Mesothelial cell of epicardium (in vitro differentiated cells): Measurements from ENCODE around the gene PRMT3. TPM values are rescaled to one million over a fixed set of nuclear protein-coding genes. Genes with fewer than 3 reads are reported as not detected.

ENCODE experiments used
- DNase-seq, 2 experiments: peaks; one replicate each; pipeline ENCODE4 v3.0.0; 2021; ENCODE audit warnings: low spot score in 2 of 2; ENCODE audit not compliant: unreplicated experiment in 2 of 2
- H3K27ac Mint-ChIP-seq: 2 replicates; pipeline ENCODE4 v1.8.0; 2021; ENCODE audit warnings: mixed read lengths
- H3K27me3 Mint-ChIP-seq: 2 replicates; pipeline ENCODE4 v1.8.0; 2021; ENCODE audit warnings: low read depth, mixed read lengths
- H3K36me3 Mint-ChIP-seq: 2 replicates; pipeline ENCODE4 v1.8.0; 2021; ENCODE audit warnings: mixed read lengths
- H3K4me1 Mint-ChIP-seq: 2 replicates; pipeline ENCODE4 v1.8.0; 2021; ENCODE audit warnings: mixed read lengths
- H3K4me3 Mint-ChIP-seq: 2 replicates; pipeline ENCODE4 v1.8.0; 2021; ENCODE audit warnings: mild to moderate bottlenecking, moderate library complexity, mixed read lengths
- H3K9me3 Mint-ChIP-seq: 2 replicates; pipeline ENCODE4 v1.8.0; 2021; ENCODE audit warnings: mixed read lengths
- total RNA-seq: library from RNA; stranded (reverse); gene quantifications from 3 replicates; pipeline ENCODE4 v1.2.1, GENCODE V29; 2021
- TF ChIP-seq, protein P1 (sequence below): fragments of 200-600 bp; sonication (generic); IDR thresholded peaks from one replicate; pipeline ENCODE4 v1.5.0; 2021; ENCODE audit warnings: antibody characterized with exemption; ENCODE audit not compliant: unreplicated experiment

Gene PRMT3
- total RNA-seq, 1 donor from 2014 or later, result 19.2 TPM

GRCh38 chr11:20443596-20443995 is 56.1 kb downstream of the PRMT3 start:
- Mint-ChIP-seq H3K27me3 (no peaks in the 10 kb centered on the region), H3K36me3 (peaks cover 3% of the 10 kb centered on the region), H3K9me3 (no peaks in the 10 kb centered on the region), H3K27ac (no peak overlapping the region), H3K4me3 (no peak overlapping the region), H3K4me1 (no peaks in the 10 kb centered on the region)
- TF ChIP-seq, protein P1, sequence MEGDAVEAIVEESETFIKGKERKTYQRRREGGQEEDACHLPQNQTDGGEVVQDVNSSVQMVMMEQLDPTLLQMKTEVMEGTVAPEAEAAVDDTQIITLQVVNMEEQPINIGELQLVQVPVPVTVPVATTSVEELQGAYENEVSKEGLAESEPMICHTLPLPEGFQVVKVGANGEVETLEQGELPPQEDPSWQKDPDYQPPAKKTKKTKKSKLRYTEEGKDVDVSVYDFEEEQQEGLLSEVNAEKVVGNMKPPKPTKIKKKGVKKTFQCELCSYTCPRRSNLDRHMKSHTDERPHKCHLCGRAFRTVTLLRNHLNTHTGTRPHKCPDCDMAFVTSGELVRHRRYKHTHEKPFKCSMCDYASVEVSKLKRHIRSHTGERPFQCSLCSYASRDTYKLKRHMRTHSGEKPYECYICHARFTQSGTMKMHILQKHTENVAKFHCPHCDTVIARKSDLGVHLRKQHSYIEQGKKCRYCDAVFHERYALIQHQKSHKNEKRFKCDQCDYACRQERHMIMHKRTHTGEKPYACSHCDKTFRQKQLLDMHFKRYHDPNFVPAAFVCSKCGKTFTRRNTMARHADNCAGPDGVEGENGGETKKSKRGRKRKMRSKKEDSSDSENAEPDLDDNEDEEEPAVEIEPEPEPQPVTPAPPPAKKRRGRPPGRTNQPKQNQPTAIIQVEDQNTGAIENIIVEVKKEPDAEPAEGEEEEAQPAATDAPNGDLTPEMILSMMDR, result no peak
- no peak for DNase-seq

- Mint-ChIP-seq H3K4me3 (no peak overlapping the region), H3K9me3 (no peaks in the 10 kb centered on the region), H3K27me3 (no peaks in the 10 kb centered on the region), H3K4me1 (no peaks in the 10 kb centered on the region), H3K36me3 (peaks cover 3% of the 10 kb centered on the region), H3K27ac (no peak overlapping the region)
- no peak for DNase-seq
- TF ChIP-seq, protein P1, result no peak
Measured at GRCh38 chr11:20444535-20444934, 57.0 kb downstream of the PRMT3 start.

- no peak for DNase-seq
- H3K27ac Mint-ChIP-seq, result no peak overlapping the region
- no peaks in the 10 kb centered on the region for H3K4me1 Mint-ChIP-seq
- H3K4me3 Mint-ChIP-seq, result no peak overlapping the region
- H3K36me3 Mint-ChIP-seq, result peaks cover 1% of the 10 kb centered on the region
- no peaks in the 10 kb centered on the region for H3K9me3 Mint-ChIP-seq
- TF ChIP-seq, protein P1, result no peak
- no peaks in the 10 kb centered on the region for H3K27me3 Mint-ChIP-seq
Measured at GRCh38 chr11:20448834-20449233, 61.3 kb downstream of the PRMT3 start.

GRCh38 chr11:20450829-20451228 is 63.3 kb downstream of the PRMT3 start:
- peaks cover 1% of the 10 kb centered on the region for H3K36me3 Mint-ChIP-seq
- H3K27me3 Mint-ChIP-seq, result no peaks in the 10 kb centered on the region
- TF ChIP-seq, protein P1, result no peak
- no peaks in the 10 kb centered on the region for H3K9me3 Mint-ChIP-seq
- H3K27ac Mint-ChIP-seq, result no peak overlapping the region
- H3K4me1 Mint-ChIP-seq, result no peaks in the 10 kb centered on the region
- DNase-seq, result no peak
- no peak overlapping the region for H3K4me3 Mint-ChIP-seq

DNA sequence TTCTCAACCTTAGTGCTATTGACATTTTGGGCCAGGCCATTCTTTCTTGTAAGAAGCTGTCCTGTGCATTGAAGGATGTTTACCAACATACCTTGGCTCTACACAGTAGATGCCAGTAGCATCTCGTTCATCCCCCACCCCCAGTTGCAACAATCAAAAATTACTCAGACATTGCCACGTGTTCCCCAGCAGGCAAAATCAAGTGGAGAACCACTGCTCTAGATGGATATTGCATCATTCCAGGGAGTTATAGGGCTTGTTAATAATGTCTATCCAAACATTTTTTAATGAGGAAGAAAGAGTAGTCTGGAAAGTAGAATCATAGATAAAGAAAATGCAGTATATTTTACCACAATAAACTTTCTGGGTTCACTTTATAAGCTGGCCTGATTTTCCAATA is 64.1 kb downstream of the PRMT3 start:
- peaks cover 4% of the 10 kb centered on the region for H3K36me3 Mint-ChIP-seq
- H3K4me3 Mint-ChIP-seq, result no peak overlapping the region
- no peaks in the 10 kb centered on the region for H3K9me3 Mint-ChIP-seq
- H3K27ac Mint-ChIP-seq, result no peak overlapping the region
- H3K27me3 Mint-ChIP-seq, result no peaks in the 10 kb centered on the region
- no peaks in the 10 kb centered on the region for H3K4me1 Mint-ChIP-seq
- no peak for DNase-seq
- TF ChIP-seq, protein P1, result no peak

GRCh38 chr11:20452585-20452984 is 65.1 kb downstream of the PRMT3 start:
- H3K27ac Mint-ChIP-seq, result no peak overlapping the region
- H3K27me3 Mint-ChIP-seq, result no peaks in the 10 kb centered on the region
- H3K36me3 Mint-ChIP-seq, result peaks cover 6% of the 10 kb centered on the region
- TF ChIP-seq, protein P1, result no peak
- no peak for DNase-seq
- H3K4me1 Mint-ChIP-seq, result no peaks in the 10 kb centered on the region
- no peaks in the 10 kb centered on the region for H3K9me3 Mint-ChIP-seq
- no peak overlapping the region for H3K4me3 Mint-ChIP-seq
